ENCODE data around the gene GABARAPL1. TPM values are rescaled to one million over a fixed set of nuclear protein-coding genes. Genes with fewer than 3 reads are reported as not detected.

Gene GABARAPL1
- total and polyA plus RNA-seq, 2 donors (not counting 1 experiment from before 2014, with no cell fraction given), result 4.5 to 11.9 TPM

DNA sequence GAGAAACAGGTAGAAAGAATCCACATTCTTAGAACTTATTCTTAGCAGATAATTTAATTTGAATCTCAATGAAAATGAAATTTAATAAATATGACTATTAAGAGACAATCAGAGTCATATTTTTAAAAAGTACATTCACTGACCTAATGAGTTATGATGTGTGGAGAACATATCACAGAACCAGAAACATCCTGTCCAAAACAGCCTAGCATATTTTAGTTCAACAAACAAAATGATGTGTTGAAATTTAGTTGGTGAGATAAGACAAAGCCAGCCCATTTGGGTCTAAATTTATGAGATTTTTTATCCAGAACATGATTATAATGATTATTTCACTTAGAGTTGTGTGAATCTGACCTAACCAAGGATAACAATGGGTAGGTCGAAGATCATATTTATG is 25.8 kb downstream of the GABARAPL1 start:
- POLR2A ChIA-PET, result no interaction called here
- Histone ChIP-seq H3K4me3 (ENCODE audit: control extremely low read depth in 1 of 5, extremely low read depth in 1 of 5, insufficient read depth in 1 of 5, low read depth in 2 of 5, low read length in 4 of 5) (no peak overlapping the region), H3K27me3 (replicated peaks in 1 of 4; ENCODE audit: control extremely low read depth in 1 of 4, control insufficient read depth in 3 of 4, insufficient read depth in 4 of 4, low read length in 3 of 4) (peaks cover 0 to 16% (median 5%) of the 10 kb centered on the region in 4 experiments), H3K9ac (ENCODE audit: low read length) (no peak overlapping the region), H3K4me2 (replicated peaks; ENCODE audit: low read depth, low read length, poor library complexity, severe bottlenecking) (no peak overlapping the region), H3K27ac (ENCODE audit: low read length in 2 of 2) (no peak overlapping the region), H3K9me3 (ENCODE audit: control extremely low read depth in 1 of 3, control insufficient read depth in 2 of 3, insufficient read depth in 1 of 3, low read length in 2 of 3) (peaks cover 0 to 14% (median 13%) of the 10 kb centered on the region in 3 donors), H3K36me3 (replicated peaks in 1 of 2; ENCODE audit: control extremely low read depth in 1 of 2, control insufficient read depth in 1 of 2, extremely low read depth in 1 of 2, insufficient read depth in 2 of 2, low read length in 1 of 2) (no peaks in the 10 kb centered on the region), H3K79me2 (ENCODE audit: control insufficient read depth, insufficient read depth, low read length) (no peaks in the 10 kb centered on the region), H4K20me1 (ENCODE audit: control insufficient read depth, insufficient read depth, low read length, poor library complexity, severe bottlenecking) (no peaks in the 10 kb centered on the region), H2AFZ (ENCODE audit: insufficient read depth, low read depth, low read length, poor library complexity, severe bottlenecking) (no peak overlapping the region), H3K4me1 (ENCODE audit: control insufficient read depth in 2 of 2, insufficient read depth in 2 of 2, low read length in 2 of 2) (peaks cover under 1 to 3% of the 10 kb centered on the region in 2 donors)
- Mint-ChIP-seq H3K9me3 (ENCODE audit: insufficient read depth) (peaks cover 3% of the 10 kb centered on the region), H3K4me3 (no peak overlapping the region), H3K4me1 (peaks cover 5% of the 10 kb centered on the region), H3K27me3 (peaks cover 16% of the 10 kb centered on the region), H3K27ac (no peak overlapping the region)
- TF ChIP-seq, protein P1, sequence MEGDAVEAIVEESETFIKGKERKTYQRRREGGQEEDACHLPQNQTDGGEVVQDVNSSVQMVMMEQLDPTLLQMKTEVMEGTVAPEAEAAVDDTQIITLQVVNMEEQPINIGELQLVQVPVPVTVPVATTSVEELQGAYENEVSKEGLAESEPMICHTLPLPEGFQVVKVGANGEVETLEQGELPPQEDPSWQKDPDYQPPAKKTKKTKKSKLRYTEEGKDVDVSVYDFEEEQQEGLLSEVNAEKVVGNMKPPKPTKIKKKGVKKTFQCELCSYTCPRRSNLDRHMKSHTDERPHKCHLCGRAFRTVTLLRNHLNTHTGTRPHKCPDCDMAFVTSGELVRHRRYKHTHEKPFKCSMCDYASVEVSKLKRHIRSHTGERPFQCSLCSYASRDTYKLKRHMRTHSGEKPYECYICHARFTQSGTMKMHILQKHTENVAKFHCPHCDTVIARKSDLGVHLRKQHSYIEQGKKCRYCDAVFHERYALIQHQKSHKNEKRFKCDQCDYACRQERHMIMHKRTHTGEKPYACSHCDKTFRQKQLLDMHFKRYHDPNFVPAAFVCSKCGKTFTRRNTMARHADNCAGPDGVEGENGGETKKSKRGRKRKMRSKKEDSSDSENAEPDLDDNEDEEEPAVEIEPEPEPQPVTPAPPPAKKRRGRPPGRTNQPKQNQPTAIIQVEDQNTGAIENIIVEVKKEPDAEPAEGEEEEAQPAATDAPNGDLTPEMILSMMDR (IDR thresholded peaks at IDR 0.05), result no peak
- no peak for TF ChIP-seq EZH2 (IDR thresholded peaks at IDR 0.05; ENCODE audit: borderline replicate concordance, insufficient read depth, low read depth, low read length, poor library complexity, severe bottlenecking)
- WGBS (ENCODE audit: insufficient coverage), result no CpG with 5 or more reads among the region's 1 CpG
- ATAC-seq (ENCODE audit: low read depth), result no peak
- CTCF ChIA-PET, result interaction anchor here (0.7 to 1.5 kb wide), 6 partner anchors 126 to 1249 kb away, joined by 3 to 6 read pairs (median 3); no protein-coding TSS in a partner anchor
- no peak for DNase-seq
- intact Hi-C loops (cut with micrococcal nuclease), result loop anchor here (10.0 kb wide), 2 partner anchors 436 to 956 kb away; partner anchors contain the start of gene STYK1

DNA sequence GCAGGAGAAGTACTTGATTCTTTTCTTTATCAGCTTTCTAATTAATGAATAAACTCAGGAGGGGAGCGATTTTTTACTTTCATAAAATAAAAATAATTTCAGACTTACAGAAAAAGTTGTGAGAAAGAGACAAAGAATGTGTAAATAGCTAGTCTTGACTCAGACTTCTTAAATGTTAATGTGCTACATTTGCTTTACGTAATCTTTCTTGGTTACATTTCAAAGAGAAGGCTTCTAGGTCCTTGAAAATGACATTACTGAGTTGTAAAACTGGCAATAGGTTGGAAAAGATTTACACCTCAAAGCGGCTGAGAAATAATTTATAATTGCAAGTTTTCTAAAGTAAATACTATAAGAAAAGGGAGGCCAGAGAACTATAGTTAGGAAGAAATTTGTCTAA is 28.6 kb downstream of the GABARAPL1 start:
- Histone ChIP-seq H3K4me3 (ENCODE audit: control extremely low read depth in 1 of 5, extremely low read depth in 1 of 5, insufficient read depth in 1 of 5, low read depth in 2 of 5, low read length in 4 of 5) (no peak overlapping the region), H3K27me3 (replicated peaks in 1 of 4; ENCODE audit: control extremely low read depth in 1 of 4, control insufficient read depth in 3 of 4, insufficient read depth in 4 of 4, low read length in 3 of 4) (peaks cover 0 to 16% (median 11%) of the 10 kb centered on the region in 4 experiments), H3K36me3 (replicated peaks in 1 of 2; ENCODE audit: control extremely low read depth in 1 of 2, control insufficient read depth in 1 of 2, extremely low read depth in 1 of 2, insufficient read depth in 2 of 2, low read length in 1 of 2) (no peaks in the 10 kb centered on the region), H3K79me2 (ENCODE audit: control insufficient read depth, insufficient read depth, low read length) (no peaks in the 10 kb centered on the region), H3K4me1 (ENCODE audit: control insufficient read depth in 2 of 2, insufficient read depth in 2 of 2, low read length in 2 of 2) (peaks cover 8 to 10% of the 10 kb centered on the region in 2 donors), H3K9ac (ENCODE audit: low read length) (no peak overlapping the region), H4K20me1 (ENCODE audit: control insufficient read depth, insufficient read depth, low read length, poor library complexity, severe bottlenecking) (no peaks in the 10 kb centered on the region), H3K27ac (ENCODE audit: low read length in 2 of 2) (no peak overlapping the region), H3K4me2 (replicated peaks; ENCODE audit: low read depth, low read length, poor library complexity, severe bottlenecking) (no peak overlapping the region), H3K9me3 (ENCODE audit: control extremely low read depth in 1 of 3, control insufficient read depth in 2 of 3, insufficient read depth in 1 of 3, low read length in 2 of 3) (no peaks in the 10 kb centered on the region), H2AFZ (ENCODE audit: insufficient read depth, low read depth, low read length, poor library complexity, severe bottlenecking) (no peak overlapping the region)
- Mint-ChIP-seq H3K4me3 (no peak overlapping the region), H3K4me1 (peaks cover 11% of the 10 kb centered on the region), H3K9me3 (ENCODE audit: insufficient read depth) (no peaks in the 10 kb centered on the region), H3K27ac (no peak overlapping the region), H3K27me3 (peaks cover 20% of the 10 kb centered on the region)
- ATAC-seq (ENCODE audit: low read depth) (no peak), DNase-seq (no peak)
- TF ChIP-seq, protein P1 (IDR thresholded peaks at IDR 0.05), result no peak
- TF ChIP-seq EZH2 (IDR thresholded peaks at IDR 0.05; ENCODE audit: borderline replicate concordance, insufficient read depth, low read depth, low read length, poor library complexity, severe bottlenecking), result no peak
- POLR2A ChIA-PET, result no interaction called here
- 100% methylated on average over 1 of the region's 3 CpGs for WGBS (ENCODE audit: insufficient coverage)
- intact Hi-C loops (cut with micrococcal nuclease), result no loop called here
- CTCF ChIA-PET, result interaction anchor here (1.4 kb wide), 1 partner anchor 321 kb away, joined by 3 read pairs; no protein-coding TSS in a partner anchor
